H1 (cell line): ENCODE measurements around the gene ARHGAP23. TPM values are rescaled to one million over a fixed set of nuclear protein-coding genes. Genes with fewer than 3 reads are reported as not detected.
A peak's percentile ranks its signal among the peaks of the same experiment; 100 is the strongest.

ENCODE experiments used
- CTCF ChIA-PET: fragments of 300-600 bp; sonication (Branson Sonifier 250); formaldehyde crosslinking; loops from one replicate; lab custom pipeline; 2021; ENCODE audit not compliant: partially characterized antibody; lab: Charles Lee
- POLR2A ChIA-PET: fragments of 300-600 bp; sonication (Branson Sonifier 250); formaldehyde crosslinking; loops from one replicate; lab custom pipeline; 2021; ENCODE audit warnings: inconsistent platforms; ENCODE audit not compliant: partially characterized antibody; lab: Charles Lee
- DNase-seq, 2 experiments: peaks; one replicate each; pipeline versions ENCODE4 v3.0.0 to v3.0.0-alpha.2; 2010 to 2022; ENCODE audit warnings: low spot score in 2 of 2, low read depth in 1 of 2, mixed read lengths in 1 of 2
- FAIRE-seq: peaks from 2 replicates; lab custom pipeline; 2011; peaks lifted over from hg19 to GRCh38; lab: Jason Lieb, UNC
- H2AFZ ChIP-seq: 2 replicates; pipeline ENCODE4 v1.8.1; 2012; ENCODE audit warnings: low read length, inconsistent platforms
- H2AK5ac ChIP-seq: 2 replicates; pipeline ENCODE4 v1.6.1; 2013; ENCODE audit warnings: low read depth, low read length
- H2BK120ac ChIP-seq: replicated peaks from 2 replicates; pipeline ENCODE3; 2013; ENCODE audit warnings: low read depth, low read length, inconsistent platforms
- H2BK12ac ChIP-seq: 2 replicates; pipeline ENCODE4 v1.6.1; 2013; ENCODE audit warnings: low read depth, low read length
- H2BK15ac ChIP-seq: 2 replicates; pipeline ENCODE4 v1.6.1; 2013; ENCODE audit warnings: low read length
- H2BK20ac ChIP-seq: 2 replicates; pipeline ENCODE4 v1.6.1; 2013; ENCODE audit warnings: low read length
- H2BK5ac ChIP-seq: 2 replicates; pipeline ENCODE4 v1.6.1; 2013; ENCODE audit warnings: low read depth, low read length
- H3K14ac ChIP-seq: 2 replicates; pipeline ENCODE4 v1.6.1; 2013; ENCODE audit warnings: inconsistent platforms; ENCODE audit not compliant: insufficient read length
- H3K18ac ChIP-seq: 2 replicates; pipeline ENCODE4 v1.6.1; 2013; ENCODE audit warnings: low read length; ENCODE audit errors: extremely low read depth
- H3K23ac ChIP-seq: 2 replicates; pipeline ENCODE4 v1.6.1; 2013; ENCODE audit warnings: inconsistent platforms; ENCODE audit not compliant: insufficient read length
- H3K23me2 ChIP-seq: 2 replicates; pipeline ENCODE4 v1.6.1; 2013; ENCODE audit warnings: low read depth, low read length
- H3K27ac ChIP-seq: 2 replicates; pipeline ENCODE4 v1.6.1; 2011; ENCODE audit warnings: low read depth, low read length, inconsistent platforms
- H3K27me3 ChIP-seq, 4 experiments: replicated peaks in 1 of 4; 1 replicate in 1 of 4; 2 replicates in 3 of 4; pipeline versions ENCODE4 v1.6.1 to v1.8.1; 2011 to 2013; ENCODE audit warnings: low read length in 3 of 4, mild to moderate bottlenecking in 3 of 4, inconsistent platforms in 2 of 4, mixed read lengths in 2 of 4, moderate library complexity in 1 of 4; ENCODE audit not compliant: control insufficient read depth in 3 of 4, insufficient read depth in 3 of 4; ENCODE audit errors: extremely low read depth in 1 of 4
- H3K36me3 ChIP-seq, 4 experiments: 2 replicates each; pipeline versions ENCODE4 v1.6.1 to v1.8.1; 2011 to 2013; ENCODE audit warnings: mild to moderate bottlenecking in 4 of 4, low read length in 3 of 4, moderate library complexity in 2 of 4, control low read depth in 1 of 4, inconsistent platforms in 1 of 4; ENCODE audit not compliant: insufficient read depth in 4 of 4, control insufficient read depth in 2 of 4
- H3K4ac ChIP-seq: replicated peaks from 2 replicates; pipeline ENCODE3; 2013; ENCODE audit warnings: low read length, low read depth, mixed read lengths, inconsistent platforms; ENCODE audit not compliant: insufficient read length
- H3K4me1 ChIP-seq, 4 experiments: replicated peaks in 1 of 4; 1 replicate in 1 of 4; 2 replicates in 3 of 4; pipeline versions ENCODE4 v1.6.1 to v1.8.1; 2011 to 2013; ENCODE audit warnings: low read length in 3 of 4, inconsistent platforms in 2 of 4, mixed read lengths in 1 of 4; ENCODE audit not compliant: insufficient read depth in 4 of 4, control insufficient read depth in 3 of 4
- H3K4me2 ChIP-seq, 2 experiments: 2 replicates each; pipeline versions ENCODE4 v1.6.1 to v1.8.1; 2011 to 2013; ENCODE audit warnings: low read depth in 2 of 2, low read length in 2 of 2, control low read depth in 1 of 2, inconsistent platforms in 1 of 2, mild to moderate bottlenecking in 1 of 2; ENCODE audit not compliant: insufficient read depth in 1 of 2
- H3K4me3 ChIP-seq, 4 experiments: fragments of 200-600, 300-600 bp in 1 of 4; sonication (generic), shearing (Covaris generic), sonication (Bioruptor Twin) in 1 of 4; 2 replicates each; pipeline versions ENCODE4 v1.5.1 to v1.8.1; 2011 to 2016; ENCODE audit warnings: low read length in 4 of 4, low read depth in 3 of 4, control low read depth in 2 of 4, inconsistent platforms in 2 of 4, mild to moderate bottlenecking in 2 of 4, mixed read lengths in 1 of 4, moderate library complexity in 1 of 4; ENCODE audit not compliant: insufficient read depth in 2 of 4; ENCODE audit errors: extremely low read depth in 1 of 4
- H3K56ac ChIP-seq: replicated peaks from 2 replicates; pipeline ENCODE3; 2013; ENCODE audit warnings: low read depth, mild to moderate bottlenecking, mixed read lengths, low read length, inconsistent platforms; ENCODE audit not compliant: insufficient read length
- H3K79me1 ChIP-seq: 2 replicates; pipeline ENCODE4 v1.6.1; 2013; ENCODE audit warnings: low read depth, low read length, control low read depth
- H3K79me2 ChIP-seq, 2 experiments: 2 replicates each; pipeline versions ENCODE4 v1.6.1 to v1.8.1; 2012 to 2013; ENCODE audit warnings: low read length in 2 of 2, mild to moderate bottlenecking in 2 of 2, inconsistent platforms in 1 of 2; ENCODE audit not compliant: insufficient read depth in 2 of 2, control insufficient read depth in 1 of 2
- H3K9ac ChIP-seq, 4 experiments: replicated peaks in 1 of 4; 1 replicate in 1 of 4; 2 replicates in 3 of 4; pipeline versions ENCODE4 v1.6.1 to v1.8.1; 2011 to 2013; ENCODE audit warnings: low read depth in 3 of 4, low read length in 3 of 4, control low read depth in 2 of 4, mild to moderate bottlenecking in 2 of 4, moderate library complexity in 2 of 4, inconsistent platforms in 1 of 4; ENCODE audit errors: extremely low read depth in 1 of 4
- H3K9me3 ChIP-seq, 2 experiments: 2 replicates each; pipeline versions ENCODE4 v1.6.1 to v1.8.1; 2012 to 2013; ENCODE audit warnings: mild to moderate bottlenecking in 2 of 2, moderate library complexity in 2 of 2, control low read depth in 1 of 2, inconsistent platforms in 1 of 2, low read depth in 1 of 2, low read length in 1 of 2, mixed read lengths in 1 of 2; ENCODE audit not compliant: insufficient read depth in 2 of 2
- H4K20me1 ChIP-seq, 2 experiments: replicated peaks in 1 of 2; 2 replicates each; pipeline versions ENCODE3 to v1.8.1; 2011 to 2013; ENCODE audit warnings: inconsistent platforms in 2 of 2, low read length in 2 of 2, mild to moderate bottlenecking in 1 of 2; ENCODE audit not compliant: insufficient read depth in 2 of 2, control insufficient read depth in 1 of 2
- H4K5ac ChIP-seq: 2 replicates; pipeline ENCODE4 v1.6.1; 2013; ENCODE audit warnings: low read length, low read depth, mixed read lengths, inconsistent platforms; ENCODE audit not compliant: insufficient read length
- H4K8ac ChIP-seq: 2 replicates; pipeline ENCODE4 v1.8.0; 2013; ENCODE audit warnings: mild to moderate bottlenecking, moderate library complexity, low read length, inconsistent platforms; ENCODE audit not compliant: insufficient read depth; ENCODE audit errors: extremely low read depth
- H4K91ac ChIP-seq: replicated peaks from 2 replicates; pipeline ENCODE3; 2013; ENCODE audit warnings: low read length, mixed read lengths, inconsistent platforms; ENCODE audit not compliant: insufficient read length
- CHD2 ChIP-seq: IDR thresholded peaks from 2 replicates; pipeline ENCODE4 v1.6.1; 2012; ENCODE audit warnings: low read length, improper control_type of control experiment
- FOSL1 ChIP-seq: IDR thresholded peaks from 2 replicates; pipeline ENCODE4 v1.6.1; 2011; ENCODE audit warnings: mild to moderate bottlenecking, low read depth, low read length, moderate library complexity; ENCODE audit not compliant: insufficient read depth
- KDM1A ChIP-seq: fragments of 200-600, 300-600 bp; sonication (generic); IDR thresholded peaks from 2 replicates; pipeline ENCODE4 v1.7.1; 2016; ENCODE audit warnings: mild to moderate bottlenecking, low read length, borderline replicate concordance
- MAFK ChIP-seq: IDR thresholded peaks from 2 replicates; pipeline ENCODE4 v1.6.1; 2012; ENCODE audit warnings: low read depth, mild to moderate bottlenecking, improper control_type of control experiment, low read length
- RNF2 ChIP-seq: fragments of 200-900, 300-1000 bp; sonication (generic); IDR thresholded peaks from 2 replicates; pipeline ENCODE4 v1.7.1; 2016; ENCODE audit warnings: borderline replicate concordance, low read depth, mild to moderate bottlenecking, antibody characterized with exemption, low read length; ENCODE audit not compliant: poor library complexity, severe bottlenecking; ENCODE audit errors: missing control alignments
- SIN3A ChIP-seq, 2 experiments: IDR thresholded peaks in 1 of 2; conservative IDR thresholded peaks in 1 of 2; 2 replicates each; pipeline ENCODE4 v1.6.1; 2011 to 2012; ENCODE audit warnings: low read length in 2 of 2, improper control_type of control experiment in 1 of 2, low read depth in 1 of 2, mild to moderate bottlenecking in 1 of 2
- SIRT6 ChIP-seq: IDR thresholded peaks from one replicate; pipeline ENCODE4 v1.7.1; 2012; ENCODE audit warnings: low read length, inconsistent platforms
- WGBS, 2 experiments: shearing (Covaris generic) in 1 of 2; methylation state at CpG; one replicate each; pipeline versions ENCODE4 v1.1.6 to v1.1.7; 2013 to 2015; ENCODE audit warnings: low lambda C conversion rate in 2 of 2, mixed read lengths in 2 of 2, inconsistent platforms in 1 of 2, low coverage in 1 of 2, missing lambda C conversion rate in 1 of 2; ENCODE audit not compliant: insufficient replicate concordance in 2 of 2, insufficient coverage in 1 of 2, insufficient read length in 1 of 2; ENCODE audit errors: extremely low coverage in 1 of 2, missing lambda C conversion rate in 1 of 2; 5-methylcytosine and 5-hydroxymethylcytosine counted together
- polyA plus RNA-seq, 7 experiments: library from polyadenylated mRNA; depleted of rRNA in 3 of 7; stranded (reverse) in 5 of 7; unstranded in 2 of 7; fragments of >200 nt in 5 of 7; fragments of 200-250 nt in 2 of 7; gene quantifications; 1 replicate in 5 of 7; 2 replicates in 1 of 7; 4 replicates in 1 of 7; pipeline versions ENCODE4 v1.2.1 to v1.2.3, GENCODE V29; 2011 to 2013; ENCODE audit warnings: missing spikeins in 2 of 7, mixed read lengths in 2 of 7
- total RNA-seq: library from RNA; stranded (reverse); fragmentation: NEBNext Ultra II Directional; extraction: Animal tissue kit (Norgen Biotek cat#: 25700); gene quantifications from 2 replicates; pipeline ENCODE4 v1.2.1, GENCODE V29; 2021
- TF ChIP-seq, protein P1 (sequence below): IDR thresholded peaks from 2 replicates; pipeline ENCODE4 v1.6.1; 2012; ENCODE audit warnings: inconsistent platforms

ARHGAP23 gene
- total and polyA plus RNA-seq, 2 of the 8 experiments (the other 6 are each of a cell fraction or from before 2014, with no cell fraction given) = 16.3 to 107 TPM

DNA sequence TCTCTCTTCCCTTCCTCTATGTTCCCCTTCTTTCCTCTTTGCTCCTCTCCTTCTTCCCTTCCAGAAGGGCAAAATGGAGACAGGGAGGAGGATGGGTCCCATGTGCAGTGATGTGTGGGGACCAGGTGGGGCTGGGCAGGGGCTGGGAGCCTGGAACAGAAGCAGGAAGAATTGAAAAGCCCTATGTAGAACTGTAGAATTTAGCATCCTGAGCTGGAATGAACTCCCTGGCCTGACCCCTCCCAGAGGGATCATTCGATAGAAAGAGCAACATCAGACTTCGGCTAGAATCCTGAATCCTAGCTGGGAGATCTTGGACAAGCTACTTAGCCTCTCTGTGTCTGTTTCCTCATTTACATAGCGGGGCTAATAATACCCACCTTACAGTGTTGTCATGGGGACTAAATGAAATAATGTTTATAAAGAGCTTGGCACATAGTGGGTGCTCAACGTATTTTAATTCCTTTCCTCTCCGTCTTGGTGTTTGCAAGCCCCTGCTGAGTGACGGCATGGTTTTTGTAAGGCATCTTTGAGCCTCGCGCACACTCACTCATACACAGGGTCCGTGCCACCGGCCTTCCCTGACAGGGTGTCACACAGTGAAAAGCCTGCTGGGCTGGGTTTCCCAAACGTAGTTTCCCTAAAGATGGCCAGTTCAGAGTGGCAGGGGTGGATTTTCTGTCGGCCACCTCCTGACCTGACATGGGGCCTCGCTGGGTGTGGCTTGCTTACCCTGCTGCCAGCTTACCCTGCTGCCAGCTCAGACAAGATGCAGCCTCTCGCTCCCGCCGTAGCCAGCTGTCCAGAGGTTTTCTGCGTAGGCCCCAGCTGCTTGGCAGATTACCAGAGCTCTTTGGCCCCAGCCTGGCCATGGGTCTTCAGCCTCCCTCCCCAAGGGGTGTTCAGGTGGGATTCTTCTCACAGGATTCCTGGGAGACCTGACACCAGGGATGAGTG is 6.1 kb upstream of the ARHGAP23 start:
- H3K4me3 ChIP-seq = peak overlapping the region in 1 of 4 experiments; percentile 4; a peak in 2 of 8 replicates
- H3K4me2 ChIP-seq = peak overlapping the region; percentile 52 to 84
- TF ChIP-seq SIRT6 (no peak), KDM1A (no peak), CHD2 (no peak), MAFK (no peak), FOSL1 (no peak), RNF2 (no peak), SIN3A (conservative IDR thresholded peaks at IDR 0.05 in 1 of 2, IDR thresholded peaks at IDR 0.05 in 1 of 2; ENCODE audit: low read depth in 1 of 2, low read length in 2 of 2) (no peak)
- TF ChIP-seq, protein P1, sequence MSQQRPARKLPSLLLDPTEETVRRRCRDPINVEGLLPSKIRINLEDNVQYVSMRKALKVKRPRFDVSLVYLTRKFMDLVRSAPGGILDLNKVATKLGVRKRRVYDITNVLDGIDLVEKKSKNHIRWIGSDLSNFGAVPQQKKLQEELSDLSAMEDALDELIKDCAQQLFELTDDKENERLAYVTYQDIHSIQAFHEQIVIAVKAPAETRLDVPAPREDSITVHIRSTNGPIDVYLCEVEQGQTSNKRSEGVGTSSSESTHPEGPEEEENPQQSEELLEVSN = no peak

More for the DNA sequence above, 6.1 kb upstream of the ARHGAP23 start:
- ChIA-PET POLR2A (interaction anchor here (0.6 to 6.6 kb wide), 10 partner anchors 7 to 1331 kb away, joined by 3 to 61 read pairs (median 5); no protein-coding TSS in a partner anchor), CTCF (interaction anchor here (0.6 to 24.5 kb wide), 29 partner anchors 9 to 243 kb away, joined by 3 to 400 read pairs (median 4); partner anchors contain the start of genes GPR179 and SOCS7)
- FAIRE-seq (no peak), DNase-seq (no peak)
- Histone ChIP-seq H3K18ac (peak overlapping the region; percentile 57), H3K23ac (no peak overlapping the region), H4K91ac (no peak overlapping the region), H3K27ac (no peak overlapping the region), H3K4me1 (peaks cover 23 to 68% (median 50%) of the 10 kb centered on the region in 4 experiments), H3K36me3 (no peaks in the 10 kb centered on the region), H2AK5ac (peak overlapping the region; percentile 79; the same call in 1 of the 2 replicates), H3K56ac (no peak overlapping the region), H4K5ac (no peak overlapping the region), H3K9me3 (no peaks in the 10 kb centered on the region), H4K8ac (no peak overlapping the region), H3K4ac (no peak overlapping the region), H3K9ac (no peak overlapping the region), H2AFZ (no peak overlapping the region), H3K79me1 (no peaks in the 10 kb centered on the region), H2BK5ac (peak overlapping the region; percentile 76; the same call in 1 of the 2 replicates), H3K23me2 (peaks cover 14% of the 10 kb centered on the region; the same call in 1 of the 2 replicates), H2BK120ac (no peak overlapping the region), H3K27me3 (peaks cover 0 to 19% (median 7%) of the 10 kb centered on the region in 4 experiments; a peak in 4 of 7 replicates), H3K79me2 (peaks cover 0 to 8% of the 10 kb centered on the region in 2 experiments; a peak in 1 of 4 replicates), H3K14ac (no peak overlapping the region), H2BK12ac (peak overlapping the region; percentile 72; the same call in 1 of the 2 replicates), H2BK15ac (peak overlapping the region; percentile 48), H2BK20ac (peak overlapping the region; percentile 91; the same call in 1 of the 2 replicates), H4K20me1 (no peaks in the 10 kb centered on the region)
- WGBS, 2 experiments = 72% methylated on average over 17 of the region's 17 CpGs; no CpG with 5 or more reads in 1 of the 2 experiments
